SH-SY5Y (cell line): ENCODE measurements around the gene CPA5.

Source experiments
- GATA2 ChIP-seq: IDR thresholded peaks from 2 replicates; pipeline ENCODE4 v1.6.1; 2011; ENCODE audit warnings: mild to moderate bottlenecking, low read depth, low read length
- GATA3 ChIP-seq: IDR thresholded peaks from 2 replicates; pipeline ENCODE4 v1.6.1; 2011; ENCODE audit warnings: low read depth, mild to moderate bottlenecking, low read length, moderate library complexity

DNA sequence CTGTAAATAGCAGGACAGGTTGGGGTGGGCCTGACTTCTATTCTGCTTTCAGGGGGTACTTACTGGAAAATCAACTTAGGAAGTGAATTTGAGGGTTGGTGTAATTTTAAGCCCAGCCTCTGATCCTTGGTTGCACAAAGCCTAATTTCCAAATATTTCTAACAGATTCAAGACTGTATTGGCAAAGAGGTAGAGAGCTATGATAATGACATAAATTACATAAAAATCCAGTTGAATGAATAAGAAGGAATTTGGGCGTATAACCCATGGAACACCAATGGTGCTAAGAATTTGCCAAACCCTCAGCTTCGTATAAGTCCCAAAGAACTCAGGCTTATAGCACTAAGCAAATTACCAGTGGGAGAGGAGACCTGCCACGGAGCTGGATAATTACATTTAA, 39.7 kb upstream of the CPA5 start:
- TF ChIP-seq GATA3, result no peak
- TF ChIP-seq GATA2, result no peak
